Peyer's patch (tissue), 4 donors: ENCODE results near the gene BCAS1. TPM values are rescaled to one million over a fixed set of nuclear protein-coding genes. Genes with fewer than 3 reads are reported as not detected.

Source experiments
- DNase-seq, 3 donors: peaks; one replicate each; pipeline ENCODE4 v3.0.0-alpha.2; 2017 to 2019
- H3K27ac ChIP-seq, 4 donors: fragments of 200-600 bp; sonication (generic); one replicate each; pipeline ENCODE4 v1.5.1; 2016 to 2019
- H3K27me3 ChIP-seq, 2 donors: fragments of 200-600 bp; sonication (generic); one replicate each; pipeline ENCODE4 v1.5.1; 2019
- H3K36me3 ChIP-seq, 3 donors: fragments of 200-600 bp; sonication (generic); one replicate each; pipeline ENCODE4 v1.5.1; 2016 to 2019
- H3K4me1 ChIP-seq, 4 donors: fragments of 200-600 bp; sonication (generic); one replicate each; pipeline ENCODE4 v1.5.1; 2016 to 2019
- H3K4me3 ChIP-seq, 4 donors: fragments of 200-600 bp; sonication (generic); 1 replicate in 3 of 4; 2 replicates in 1 of 4; pipeline ENCODE4 v1.5.1; 2016 to 2019; ENCODE audit warnings: mild to moderate bottlenecking in 1 of 4
- H3K9me3 ChIP-seq, 4 donors: fragments of 200-600 bp; sonication (generic); one replicate each; pipeline ENCODE4 v1.5.1; 2016 to 2019; ENCODE audit warnings: mild to moderate bottlenecking in 1 of 4
- CTCF ChIP-seq, 6 experiments: fragments of 450-650 bp in 4 of 6; fragments of 200-600 bp in 2 of 6; sonication (generic) in 1 of 6; IDR thresholded peaks; one replicate each; pipeline ENCODE4 v1.5.1; 2017 to 2019; ENCODE audit warnings: antibody characterized with exemption in 6 of 6, mild to moderate bottlenecking in 3 of 6, moderate library complexity in 1 of 6
- POLR2A ChIP-seq, 2 donors: fragments of 450-650 bp; IDR thresholded peaks; one replicate each; pipeline ENCODE4 v1.5.1; 2017; ENCODE audit warnings: antibody characterized with exemption in 2 of 2, mild to moderate bottlenecking in 2 of 2, moderate library complexity in 2 of 2
- total RNA-seq, 4 donors: library from RNA; depleted of rRNA; stranded (reverse); fragments of >200 nt; gene quantifications; one replicate each; pipeline ENCODE4 v1.1.0, GENCODE V29; 2016

BCAS1 gene
- total RNA-seq, 4 donors from 2014 or later, result 21.5 to 58.1 (median 43.2) TPM

GRCh38 chr20:53972179-53972578 lies 98.2 kb downstream of the BCAS1 start:
- DNase-seq, result no peak
- TF ChIP-seq POLR2A (IDR thresholded peaks at IDR 0.05) (no peak), CTCF (IDR thresholded peaks at IDR 0.05) (no peak)
- Histone ChIP-seq H3K4me1 (no peaks in the 10 kb centered on the region), H3K9me3 (no peaks in the 10 kb centered on the region), H3K27ac (no peak overlapping the region), H3K4me3 (no peak overlapping the region), H3K36me3 (no peaks in the 10 kb centered on the region), H3K27me3 (no peaks in the 10 kb centered on the region)

- H3K36me3 ChIP-seq, result no peaks in the 10 kb centered on the region
- no peaks in the 10 kb centered on the region for H3K27me3 ChIP-seq
- TF ChIP-seq CTCF (IDR thresholded peaks at IDR 0.05) (no peak), POLR2A (IDR thresholded peaks at IDR 0.05) (no peak)
- no peak overlapping the region for H3K4me3 ChIP-seq
- no peaks in the 10 kb centered on the region for H3K9me3 ChIP-seq
- H3K27ac ChIP-seq, result no peak overlapping the region
- no peak for DNase-seq
- H3K4me1 ChIP-seq, result no peaks in the 10 kb centered on the region
Measured at GRCh38 chr20:53971096-53971683, 99.2 kb downstream of the BCAS1 start.

GRCh38 chr20:53970232-53970631 lies 100.2 kb downstream of the BCAS1 start:
- H3K9me3 ChIP-seq, result no peaks in the 10 kb centered on the region
- no peaks in the 10 kb centered on the region for H3K27me3 ChIP-seq
- TF ChIP-seq CTCF (IDR thresholded peaks at IDR 0.05), result no peak
- no peak for TF ChIP-seq POLR2A (IDR thresholded peaks at IDR 0.05)
- H3K4me1 ChIP-seq, result no peaks in the 10 kb centered on the region
- H3K36me3 ChIP-seq, result no peaks in the 10 kb centered on the region
- no peak overlapping the region for H3K27ac ChIP-seq
- no peak overlapping the region for H3K4me3 ChIP-seq
- DNase-seq, result no peak

GRCh38 chr20:53967527-53967926 lies 102.9 kb downstream of the BCAS1 start:
- no peaks in the 10 kb centered on the region for H3K4me1 ChIP-seq
- TF ChIP-seq POLR2A (IDR thresholded peaks at IDR 0.05), result no peak
- no peak for TF ChIP-seq CTCF (IDR thresholded peaks at IDR 0.05)

GRCh38 chr20:53966774-53967398 lies 103.5 kb downstream of the BCAS1 start:
- H3K9me3 ChIP-seq, result no peaks in the 10 kb centered on the region
- no peaks in the 10 kb centered on the region for H3K27me3 ChIP-seq
- no peak overlapping the region for H3K4me3 ChIP-seq
- no peak overlapping the region for H3K27ac ChIP-seq
- no peaks in the 10 kb centered on the region for H3K4me1 ChIP-seq
- TF ChIP-seq POLR2A (IDR thresholded peaks at IDR 0.05) (no peak), CTCF (IDR thresholded peaks at IDR 0.05) (no peak)
- no peaks in the 10 kb centered on the region for H3K36me3 ChIP-seq
- no peak for DNase-seq

More at GRCh38 chr20:53967527-53967926, 102.9 kb downstream of the BCAS1 start:
- no peak for DNase-seq
- no peak overlapping the region for H3K4me3 ChIP-seq
- H3K27me3 ChIP-seq, result no peaks in the 10 kb centered on the region
- no peak overlapping the region for H3K27ac ChIP-seq
- no peaks in the 10 kb centered on the region for H3K9me3 ChIP-seq
- no peaks in the 10 kb centered on the region for H3K36me3 ChIP-seq
